SK-N-SH (cell line): ENCODE measurements around the gene TMEM109. TPM values are rescaled to one million over a fixed set of nuclear protein-coding genes. Genes with fewer than 3 reads are reported as not detected.

ENCODE experiments used
- CTCF ChIA-PET: fragments of 300-600, 350-600 bp; formaldehyde crosslinking; extraction: SDS; loops from one replicate; lab custom pipeline; 2021; lab: Yijun Ruan, JAX
- POLR2A ChIA-PET: fragments of 350-600 bp; sonication (Branson Sonifier 250); formaldehyde crosslinking; extraction: SDS; loops from one replicate; lab custom pipeline; 2020; ENCODE audit warnings: antibody characterized with exemption, inconsistent platforms; lab: Yijun Ruan, JAX
- DNase-seq: peaks from one replicate; pipeline ENCODE4 v3.0.0; 2012
- H2AFZ ChIP-seq: fragments of 200-600 bp; sonication (generic); 2 replicates; pipeline ENCODE4 v1.8.1; 2016; ENCODE audit warnings: antibody characterized with exemption, mild to moderate bottlenecking, low read depth
- H3F3A ChIP-seq: fragments of 200-600 bp; sonication (generic); replicated peaks from 2 replicates; pipeline ENCODE3; 2016; ENCODE audit warnings: antibody characterized with exemption, mild to moderate bottlenecking; ENCODE audit not compliant: insufficient read depth
- H3K27ac ChIP-seq, 2 experiments: fragments of 200-500 bp in 1 of 2; fragments of 200-600 bp in 1 of 2; sonication (Bioruptor generic) in 1 of 2; sonication (generic), shearing (Covaris generic) in 1 of 2; 2 replicates each; pipeline versions ENCODE4 v1.5.1 to v1.6.1; 2014 to 2016; ENCODE audit warnings: low read depth in 2 of 2, inconsistent platforms in 1 of 2, low read length in 1 of 2, mild to moderate bottlenecking in 1 of 2, mixed read lengths in 1 of 2
- H3K27me3 ChIP-seq: fragments of 200-600 bp; sonication (generic), shearing (Covaris generic); 2 replicates; pipeline ENCODE4 v1.6.1; 2016; ENCODE audit warnings: mixed run types; ENCODE audit not compliant: insufficient read depth
- H3K36me3 ChIP-seq, 2 experiments: fragments of 200-500 bp in 1 of 2; fragments of 200-600 bp in 1 of 2; sonication (Bioruptor generic) in 1 of 2; sonication (generic) in 1 of 2; replicated peaks in 1 of 2; 2 replicates each; pipeline versions ENCODE3 to v1.5.1; 2014 to 2016; ENCODE audit warnings: low read length in 1 of 2, mild to moderate bottlenecking in 1 of 2; ENCODE audit not compliant: insufficient read depth in 2 of 2, control insufficient read depth in 1 of 2
- H3K4me1 ChIP-seq, 2 experiments: fragments of 200-500 bp in 1 of 2; fragments of 200-600 bp in 1 of 2; sonication (Bioruptor generic) in 1 of 2; sonication (generic), shearing (Covaris generic) in 1 of 2; 2 replicates each; pipeline versions ENCODE4 v1.5.1 to v1.6.1; 2014 to 2016; ENCODE audit warnings: low read depth in 1 of 2, low read length in 1 of 2, mixed run types in 1 of 2; ENCODE audit not compliant: insufficient read depth in 2 of 2, control insufficient read depth in 1 of 2
- H3K4me2 ChIP-seq: fragments of 200-600 bp; sonication (generic), shearing (Covaris generic); 2 replicates; pipeline ENCODE4 v1.6.1; 2017; ENCODE audit warnings: mixed run types
- H3K4me3 ChIP-seq, 2 experiments: fragments of 200-500 bp in 1 of 2; fragments of 200-600 bp in 1 of 2; sonication (Bioruptor generic) in 1 of 2; sonication (generic), shearing (Covaris generic) in 1 of 2; 2 replicates each; pipeline versions ENCODE4 v1.5.1 to v1.8.1; 2014 to 2016; ENCODE audit warnings: low read depth in 2 of 2, inconsistent platforms in 1 of 2, low read length in 1 of 2, mild to moderate bottlenecking in 1 of 2, mixed read lengths in 1 of 2, moderate library complexity in 1 of 2
- H3K79me2 ChIP-seq: fragments of 200-600 bp; sonication (generic); 2 replicates; pipeline ENCODE4 v1.8.1; 2017; ENCODE audit warnings: mild to moderate bottlenecking; ENCODE audit not compliant: insufficient read depth
- H3K9ac ChIP-seq: fragments of 200-600 bp; sonication (generic); 2 replicates; pipeline ENCODE4 v1.6.1; 2017; ENCODE audit warnings: mixed run types
- H3K9me2 ChIP-seq: fragments of 200-600 bp; sonication (generic); 2 replicates; pipeline ENCODE4 v1.6.1; 2017; ENCODE audit warnings: mixed run types
- H3K9me3 ChIP-seq: fragments of 200-600 bp; sonication (generic); 2 replicates; pipeline ENCODE4 v1.6.1; 2017; ENCODE audit warnings: mixed run types, mild to moderate bottlenecking, moderate library complexity
- H4K20me1 ChIP-seq: fragments of 200-600 bp; sonication (generic); 2 replicates; pipeline ENCODE4 v1.6.1; 2017; ENCODE audit warnings: mild to moderate bottlenecking, mixed run types; ENCODE audit not compliant: insufficient read depth
- ELF1 ChIP-seq: IDR thresholded peaks from 2 replicates; pipeline ENCODE4 v1.4.0; 2012
- EP300 ChIP-seq, 2 experiments: IDR thresholded peaks; 2 replicates each; pipeline versions ENCODE4 v1.4.0 to v1.6.1; 2012; ENCODE audit warnings: borderline replicate concordance in 1 of 2, low read depth in 1 of 2, low read length in 1 of 2
- EZH2phosphoT487 ChIP-seq: fragments of 200-600 bp; sonication (generic); IDR thresholded peaks from 2 replicates; pipeline ENCODE4 v1.6.1; 2017; ENCODE audit warnings: low read depth, mixed run types, mild to moderate bottlenecking, antibody characterized with exemption, moderate library complexity, borderline replicate concordance
- FOXJ3 ChIP-seq: sonication (generic); formaldehyde crosslinking; IDR thresholded peaks from 2 replicates; pipeline ENCODE4 v1.5.1; 2020; ENCODE audit warnings: mild to moderate bottlenecking, missing genetic modification reagents
- FOXM1 ChIP-seq: IDR thresholded peaks from 2 replicates; pipeline ENCODE4 v1.4.0; 2012; ENCODE audit warnings: low read depth, mild to moderate bottlenecking
- GABPA ChIP-seq: IDR thresholded peaks from 2 replicates; pipeline ENCODE4 v1.4.0; 2012; ENCODE audit warnings: low read depth, mild to moderate bottlenecking
- JUND ChIP-seq: IDR thresholded peaks from 2 replicates; pipeline ENCODE4 v1.4.0; 2012
- REST ChIP-seq: IDR thresholded peaks from 2 replicates; pipeline ENCODE4 v1.6.1; 2012; ENCODE audit warnings: mild to moderate bottlenecking, low read depth, low read length, moderate library complexity
- RXRA ChIP-seq: IDR thresholded peaks from 2 replicates; pipeline ENCODE4 v1.4.0; 2012; ENCODE audit warnings: low read depth, mild to moderate bottlenecking, borderline replicate concordance
- SMC3 ChIP-seq: IDR thresholded peaks from 2 replicates; pipeline ENCODE4 v1.6.1; 2012; ENCODE audit warnings: low read depth, low read length, improper control_type of control experiment
- TEAD4 ChIP-seq: IDR thresholded peaks from 2 replicates; pipeline ENCODE4 v1.4.0; 2012; ENCODE audit warnings: mild to moderate bottlenecking, borderline replicate concordance; ENCODE audit not compliant: insufficient read depth
- USF2 ChIP-seq: fragments of 150-350 bp; IDR thresholded peaks from 2 replicates; pipeline ENCODE4 v1.6.1; 2017; ENCODE audit warnings: antibody characterized with exemption, low read length, low read depth, borderline replicate concordance
- WGBS: methylation state at CpG from one replicate; pipeline ENCODE4 v1.1.6; 2017; ENCODE audit warnings: low lambda C conversion rate; 5-methylcytosine and 5-hydroxymethylcytosine counted together
- polyA plus RNA-seq, 3 experiments: library from polyadenylated mRNA; depleted of rRNA; stranded (reverse); fragments of >200 nt; gene quantifications; 2 replicates each; pipeline ENCODE4 v1.2.3, GENCODE V29; 2012

TMEM109 gene
- polyA plus RNA-seq, 1 of the 3 experiments (the other 2 are of a cell fraction): 52.7 TPM

DNA sequence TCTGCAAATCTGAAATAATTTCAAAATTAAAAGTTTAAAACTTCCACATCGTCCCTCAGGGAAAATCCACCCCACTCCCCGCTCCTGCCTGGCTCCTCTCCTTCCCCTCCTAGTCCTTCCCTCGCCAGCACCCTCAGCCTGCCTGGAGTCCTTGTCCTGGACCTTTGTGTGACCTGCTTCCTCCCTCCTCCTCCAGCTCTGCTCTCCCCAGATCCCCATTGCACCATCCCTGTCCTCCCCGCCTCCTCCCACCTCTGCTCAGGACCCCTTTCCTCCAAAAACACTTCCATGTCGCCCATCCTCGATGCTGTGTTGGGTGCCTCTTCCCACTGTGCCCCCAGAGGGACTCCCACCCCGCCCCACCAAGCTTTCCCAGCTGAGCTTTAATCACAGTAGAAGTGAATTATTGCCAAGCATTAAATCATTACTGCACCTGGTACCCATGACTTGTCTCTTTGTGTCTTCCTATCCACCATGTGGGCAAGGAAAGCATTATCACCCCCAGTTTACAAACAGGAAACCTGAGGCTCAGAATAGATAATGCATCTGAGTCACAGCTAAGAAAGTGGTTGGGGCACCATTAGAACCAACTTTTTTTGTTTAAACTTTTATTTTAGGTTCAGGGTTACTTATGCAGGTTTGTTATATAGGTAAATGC, 49.0 kb upstream of the TMEM109 start:
- Histone ChIP-seq H3K27me3 (no peaks in the 10 kb centered on the region; the same call in 1 of the 2 replicates), H3K9me2 (no peaks in the 10 kb centered on the region), H3K4me1 (no peaks in the 10 kb centered on the region), H3K9ac (no peak overlapping the region), H3K4me3 (no peak overlapping the region), H3K27ac (no peak overlapping the region), H2AFZ (no peak overlapping the region), H3K4me2 (no peak overlapping the region), H3K79me2 (no peaks in the 10 kb centered on the region), H3K9me3 (no peaks in the 10 kb centered on the region), H3F3A (no peaks in the 10 kb centered on the region), H3K36me3 (no peaks in the 10 kb centered on the region), H4K20me1 (no peaks in the 10 kb centered on the region)
- TF ChIP-seq EP300 (IDR thresholded peaks at IDR 0.05; ENCODE audit: borderline replicate concordance in 1 of 2, low read depth in 1 of 2, low read length in 1 of 2) (no peak), GABPA (no peak), ELF1 (no peak), JUND (no peak), FOXJ3 (CRISPR knock-in tag) (no peak), TEAD4 (no peak), USF2 (no peak), EZH2phosphoT487 (no peak), SMC3 (no peak)
- no peak for DNase-seq
- ChIA-PET POLR2A (no interaction called here), CTCF (interaction anchor here (1.0 kb wide), 1 partner anchor 10 kb away, joined by 3 read pairs; the partner anchor contains the start of gene PTGDR2)
- 58% methylated on average over 7 of the region's 7 CpGs for WGBS

GRCh38 chr11:60866911-60867870, 46.8 kb upstream of the TMEM109 start, which contains the start of gene ZP1:
ZP1 (plus strand) TSS chr11:60867542; CDS start chr11:60867562, 20 bp downstream.
- TF ChIP-seq RXRA (no peak), FOXM1 (no peak), REST (no peak)
- TF ChIP-seq, all 33 proteins: peak for 0
- ChIA-PET CTCF (interaction anchor here (0.9 to 7.7 kb wide), 3 partner anchors 32 to 46 kb away, joined by 3 to 56 read pairs (median 3); no protein-coding TSS in a partner anchor), POLR2A (no interaction called here)
- no peaks in the 10 kb centered on the region for H3K36me3 ChIP-seq
- H3K9ac ChIP-seq: no peak within 1 kb of the TSS
- no peaks in the 10 kb centered on the region for H3K9me2 ChIP-seq
- H3K79me2 ChIP-seq: no peaks in the 10 kb centered on the region
- H3K4me2 ChIP-seq: no peak within 1 kb of the TSS
- 59% methylated on average over 10 of the region's 13 CpGs for WGBS
- no peak within 1 kb of the TSS for H3K4me3 ChIP-seq
- H3F3A ChIP-seq: no peaks in the 10 kb centered on the region
- H3K4me1 ChIP-seq: peaks cover 0 to 6% of the 10 kb centered on the region in 2 experiments; a peak in 1 of 4 replicates
- H3K27me3 ChIP-seq: no peaks in the 10 kb centered on the region; the same call in 1 of the 2 replicates
- no peak within 1 kb of the TSS for H3K27ac ChIP-seq
- DNase-seq: no peak
- H3K9me3 ChIP-seq: no peaks in the 10 kb centered on the region
- no peak within 1 kb of the TSS for H2AFZ ChIP-seq
- no peaks in the 10 kb centered on the region for H4K20me1 ChIP-seq
